Large intestine (tissue), 12 donors: ENCODE results near the gene MARCHF9. TPM values are rescaled to one million over a fixed set of nuclear protein-coding genes. Genes with fewer than 3 reads are reported as not detected.
"Not testable (repeated sequence)": the region's sequence is repeated elsewhere in the genome, so short reads cannot be mapped to it uniquely, and the experiment has no call there.

ENCODE experiments used
- DNase-seq, 2 donors: peaks; one replicate each; pipeline versions ENCODE4 v3.0.0 to v3.0.0-alpha.2; 2013
- H3K27ac ChIP-seq: one replicate; pipeline ENCODE4 v1.5.1; 2013; ENCODE audit warnings: low read length
- H3K27me3 ChIP-seq: 2 replicates; pipeline ENCODE4 v1.6.1; 2013; ENCODE audit warnings: low read length; ENCODE audit not compliant: control insufficient read depth, insufficient read depth
- H3K36me3 ChIP-seq: 2 replicates; pipeline ENCODE4 v1.6.1; 2013; ENCODE audit warnings: low read length; ENCODE audit not compliant: control insufficient read depth, insufficient read depth
- H3K4me1 ChIP-seq: one replicate; pipeline ENCODE4 v1.6.1; 2013; ENCODE audit warnings: low read length; ENCODE audit not compliant: control insufficient read depth, insufficient read depth
- H3K4me3 ChIP-seq: one replicate; pipeline ENCODE4 v1.5.1; 2013; ENCODE audit warnings: low read length
- H3K9me3 ChIP-seq: one replicate; pipeline ENCODE4 v1.6.1; 2013; ENCODE audit warnings: mild to moderate bottlenecking, low read depth, low read length, moderate library complexity; ENCODE audit not compliant: control insufficient read depth
- WGBS: methylation state at CpG from one replicate; pipeline ENCODE4 v1.1.5; 2013; ENCODE audit warnings: low lambda C conversion rate; ENCODE audit not compliant: insufficient coverage; 5-methylcytosine and 5-hydroxymethylcytosine counted together
- long read RNA-seq, 11 donors: transcript quantifications; one replicate each; lab custom pipeline, GENCODE V29; 2026
- polyA plus RNA-seq: library from polyadenylated mRNA; unstranded; fragments of 120-200 nt; gene quantifications from one replicate; pipeline ENCODE4 v1.2.1, GENCODE V29; 2013

Gene MARCHF9, protein sequence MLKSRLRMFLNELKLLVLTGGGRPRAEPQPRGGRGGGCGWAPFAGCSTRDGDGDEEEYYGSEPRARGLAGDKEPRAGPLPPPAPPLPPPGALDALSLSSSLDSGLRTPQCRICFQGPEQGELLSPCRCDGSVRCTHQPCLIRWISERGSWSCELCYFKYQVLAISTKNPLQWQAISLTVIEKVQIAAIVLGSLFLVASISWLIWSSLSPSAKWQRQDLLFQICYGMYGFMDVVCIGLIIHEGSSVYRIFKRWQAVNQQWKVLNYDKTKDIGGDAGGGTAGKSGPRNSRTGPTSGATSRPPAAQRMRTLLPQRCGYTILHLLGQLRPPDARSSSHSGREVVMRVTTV
- 28.1 TPM for polyA plus RNA-seq
- long read RNA-seq, donor 1, partial matches to known transcripts = 0 of 5 reads
- long read RNA-seq, donor 1, other reads (novel, unspliced or antisense) = 0 of 5 reads
- long read RNA-seq, donor 2, transcript MARCH9-201 (4 exons, 2,982 nt) = major isoform, 9 of 15 reads
- long read RNA-seq, donor 2, partial matches to known transcripts = 0 of 15 reads
- long read RNA-seq, donor 2, other reads (novel, unspliced or antisense) = 0 of 15 reads
- long read RNA-seq, donor 3 = 0 reads
- long read RNA-seq, donor 4, partial matches to known transcripts = 0 of 2 reads
- long read RNA-seq, donor 4, other reads (novel, unspliced or antisense) = 0 of 2 reads
- long read RNA-seq, donor 5, partial matches to known transcripts = 0 of 6 reads
- long read RNA-seq, donor 5, other reads (novel, unspliced or antisense) = 0 of 6 reads
- long read RNA-seq, donor 6, transcript MARCH9-201 (4 exons, 2,982 nt) = major isoform, 9 of 23 reads
- long read RNA-seq, donor 6, partial matches to known transcripts = 9 of 23 reads
- long read RNA-seq, donor 6, other reads (novel, unspliced or antisense) = 0 of 23 reads
- long read RNA-seq, donor 7, transcript MARCH9-201 (4 exons, 2,982 nt) = major isoform, 5 of 8 reads
- long read RNA-seq, donor 7, partial matches to known transcripts = 0 of 8 reads
- long read RNA-seq, donor 7, other reads (novel, unspliced or antisense) = 0 of 8 reads
- long read RNA-seq, donor 8, transcript MARCH9-201 (4 exons, 2,982 nt) = major isoform, 8 of 33 reads
- long read RNA-seq, donor 8, transcript MARCH9-203 (2 exons, 830 nt) = minor isoform, 7 of 33 reads
- long read RNA-seq, donor 8, partial matches to known transcripts = 16 of 33 reads
- long read RNA-seq, donor 8, other reads (novel, unspliced or antisense) = 0 of 33 reads
- long read RNA-seq, donor 9, transcript MARCH9-201 (4 exons, 2,982 nt) = major isoform, 6 of 19 reads
- long read RNA-seq, donor 9, partial matches to known transcripts = 8 of 19 reads
- long read RNA-seq, donor 9, other reads (novel, unspliced or antisense) = 0 of 19 reads
- long read RNA-seq, donor 10, transcript MARCH9-201 (4 exons, 2,982 nt) = major isoform, 17 of 23 reads
- long read RNA-seq, donor 10, transcript MARCH9-202 (2 exons, 1,668 nt) = minor isoform, 5 of 23 reads
- long read RNA-seq, donor 10, partial matches to known transcripts = 0 of 23 reads
- long read RNA-seq, donor 10, other reads (novel, unspliced or antisense) = 0 of 23 reads
- long read RNA-seq, donor 11, transcript MARCH9-201 (4 exons, 2,982 nt) = major isoform, 6 of 10 reads
- long read RNA-seq, donor 11, partial matches to known transcripts = 0 of 10 reads
- long read RNA-seq, donor 11, other reads (novel, unspliced or antisense) = 0 of 10 reads

DNA sequence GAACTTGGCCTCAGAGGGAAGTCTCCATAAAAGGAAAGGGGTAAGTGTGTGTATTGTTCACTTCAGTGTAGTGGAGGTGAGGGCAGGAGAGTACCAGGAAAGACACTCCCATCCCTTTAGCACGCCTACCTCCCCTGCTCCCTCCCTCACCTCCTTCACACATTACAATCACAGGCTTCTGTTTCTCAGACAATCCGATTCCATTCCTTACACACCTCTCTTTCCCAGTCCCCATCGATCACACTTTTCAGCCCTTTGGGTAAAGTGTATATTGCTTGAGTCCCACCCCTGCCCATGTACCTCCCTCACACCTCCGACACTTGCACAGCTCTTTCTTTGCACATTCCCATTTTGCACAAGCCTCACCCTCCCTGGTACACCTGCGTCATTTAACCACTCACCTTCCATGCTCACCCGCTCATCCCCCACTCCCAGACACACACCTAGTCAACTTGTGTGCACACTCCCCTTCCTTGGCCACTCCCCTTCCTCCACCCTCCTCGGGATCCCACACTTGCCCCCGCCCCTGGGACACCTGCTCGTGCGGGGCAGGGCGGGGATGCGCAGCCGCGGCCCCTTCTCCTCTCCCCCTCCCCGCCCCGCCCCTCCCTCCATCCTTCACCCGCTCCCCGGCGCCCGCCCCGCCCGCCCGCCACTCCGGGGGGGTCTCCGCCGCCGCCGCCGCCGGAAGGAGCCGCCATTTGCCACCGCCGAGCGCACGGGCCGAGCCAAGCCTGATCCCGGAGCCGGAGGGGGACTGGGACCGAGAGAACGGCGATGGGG lies at the start of gene MARCHF9:
Gene MARCHF9, plus strand, starts transcription at position 693 of the 783 bp plus-strand sequence. CDS start 426 bp downstream, outside the sequence.
- WGBS = 0% methylated on average over 2 of the region's 41 CpGs

DNA sequence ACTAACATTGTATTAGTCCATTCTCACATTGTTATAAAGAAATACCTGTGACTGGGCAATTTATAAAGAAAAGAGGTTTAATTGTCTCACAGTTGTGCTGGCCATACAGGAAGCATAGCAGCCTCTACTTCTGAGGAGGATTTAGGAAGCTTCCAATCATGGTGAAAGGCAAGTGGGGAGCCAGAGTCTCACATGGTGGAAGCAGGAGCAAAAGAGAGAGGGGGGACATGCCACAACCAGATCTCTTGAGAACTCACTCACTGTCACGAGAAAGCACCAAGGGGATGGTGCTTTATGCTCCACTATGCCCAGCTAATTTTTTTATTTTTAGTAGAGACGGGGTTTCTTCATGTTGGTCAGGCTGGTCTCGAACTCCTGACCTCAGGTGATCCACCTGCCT lies 47.7 kb upstream of the MARCHF9 start:
- Histone ChIP-seq H3K36me3 (peaks cover 30% of the 10 kb centered on the region), H3K4me1 (no peaks in the 10 kb centered on the region), H3K27ac (no peak overlapping the region), H3K4me3 (no peak overlapping the region), H3K9me3 (no peaks in the 10 kb centered on the region), H3K27me3 (no peaks in the 10 kb centered on the region)
- no CpG with 5 or more reads among the region's 3 CpGs for WGBS
- no peak for DNase-seq

More for the DNA sequence above, at the start of gene MARCHF9:
- Histone ChIP-seq H3K9me3 (peaks cover 3% of the 10 kb centered on the region), H3K27ac (peak within 1 kb of the TSS; percentile 91), H3K36me3 (peaks cover 30% of the 10 kb centered on the region), H3K4me1 (peaks cover 35% of the 10 kb centered on the region), H3K27me3 (no peaks in the 10 kb centered on the region), H3K4me3 (peak within 1 kb of the TSS; percentile 66)
- DNase-seq = peak; percentile 88 to 95

DNA sequence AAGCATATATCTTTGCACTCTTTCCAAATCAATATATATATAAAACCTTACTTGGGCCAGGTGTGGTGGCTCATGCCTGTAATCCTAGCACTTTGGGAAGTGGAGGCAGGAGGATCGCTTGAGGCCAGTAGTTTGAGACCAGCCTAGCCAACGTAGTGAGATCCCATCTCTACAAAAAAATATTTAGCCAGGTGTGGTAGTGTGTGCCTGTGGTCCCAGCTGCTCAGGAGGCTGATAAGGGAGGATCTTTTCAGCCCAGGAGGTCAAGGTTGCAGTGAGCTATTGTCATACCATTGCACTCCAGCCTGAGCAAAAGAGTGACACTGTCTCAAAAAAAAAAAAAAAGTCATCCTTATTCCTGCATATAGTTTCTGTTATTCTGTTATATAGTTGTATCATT lies 46.6 kb upstream of the MARCHF9 start:
- no peak overlapping the region for H3K4me3 ChIP-seq
- H3K27ac ChIP-seq = no peak overlapping the region
- H3K9me3 ChIP-seq = no peaks in the 10 kb centered on the region
- no CpG with 5 or more reads among the region's 2 CpGs for WGBS
- H3K4me1 ChIP-seq = no peaks in the 10 kb centered on the region
- H3K36me3 ChIP-seq = peaks cover 32% of the 10 kb centered on the region
- H3K27me3 ChIP-seq = no peaks in the 10 kb centered on the region
- DNase-seq = no peak

DNA sequence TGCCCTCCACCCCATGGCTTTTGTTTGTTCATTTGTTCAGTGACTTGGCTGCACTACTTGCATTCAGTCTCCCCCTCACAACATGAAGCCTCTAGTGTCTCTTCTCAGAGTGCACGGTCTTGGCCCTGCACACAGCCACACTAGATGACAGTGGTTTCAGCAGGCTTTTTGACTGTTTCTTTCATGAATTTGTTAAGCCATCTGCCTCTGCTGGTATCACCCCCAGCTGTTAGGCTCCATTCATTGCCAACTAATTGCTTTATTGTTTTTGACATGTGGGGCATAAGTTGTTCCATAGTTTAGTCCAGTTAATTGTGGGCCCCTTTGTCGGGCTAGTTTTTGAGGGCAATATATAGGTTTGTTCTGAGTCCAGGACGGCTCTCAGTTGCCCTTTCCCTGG lies 42.2 kb upstream of the MARCHF9 start:
- no peaks in the 10 kb centered on the region for H3K9me3 ChIP-seq
- H3K27ac ChIP-seq = no peak overlapping the region
- H3K36me3 ChIP-seq = peaks cover 42% of the 10 kb centered on the region
- WGBS = 100% methylated on average over 2 of the region's 3 CpGs
- no peaks in the 10 kb centered on the region for H3K4me1 ChIP-seq
- DNase-seq = no peak
- H3K27me3 ChIP-seq = no peaks in the 10 kb centered on the region
- no peak overlapping the region for H3K4me3 ChIP-seq

DNA sequence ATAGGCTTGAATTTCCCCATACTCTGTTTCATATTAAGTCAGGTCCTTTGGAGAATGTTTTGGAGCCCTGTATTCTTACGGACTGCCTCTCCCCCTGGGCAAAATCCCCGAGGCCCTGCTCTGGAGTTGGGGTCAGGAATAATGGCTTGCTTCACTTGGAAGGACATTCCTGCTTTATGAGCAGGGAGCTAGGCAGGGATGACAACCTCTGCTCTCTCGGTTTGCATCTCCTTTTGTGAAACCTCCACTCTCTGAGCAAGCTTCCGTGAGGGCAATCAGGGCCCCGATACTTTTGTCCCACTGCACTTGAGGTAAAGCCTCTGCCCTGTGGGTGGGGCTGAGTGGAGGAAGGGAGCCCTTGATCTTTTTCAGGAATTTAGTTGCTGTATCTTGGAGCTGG lies 41.7 kb upstream of the MARCHF9 start:
- no peaks in the 10 kb centered on the region for H3K4me1 ChIP-seq
- H3K36me3 ChIP-seq = peaks cover 46% of the 10 kb centered on the region
- no peaks in the 10 kb centered on the region for H3K27me3 ChIP-seq
- no peak overlapping the region for H3K4me3 ChIP-seq
- H3K9me3 ChIP-seq = no peaks in the 10 kb centered on the region
- no peak overlapping the region for H3K27ac ChIP-seq
- DNase-seq = no peak
- no CpG with 5 or more reads among the region's 5 CpGs for WGBS

DNA sequence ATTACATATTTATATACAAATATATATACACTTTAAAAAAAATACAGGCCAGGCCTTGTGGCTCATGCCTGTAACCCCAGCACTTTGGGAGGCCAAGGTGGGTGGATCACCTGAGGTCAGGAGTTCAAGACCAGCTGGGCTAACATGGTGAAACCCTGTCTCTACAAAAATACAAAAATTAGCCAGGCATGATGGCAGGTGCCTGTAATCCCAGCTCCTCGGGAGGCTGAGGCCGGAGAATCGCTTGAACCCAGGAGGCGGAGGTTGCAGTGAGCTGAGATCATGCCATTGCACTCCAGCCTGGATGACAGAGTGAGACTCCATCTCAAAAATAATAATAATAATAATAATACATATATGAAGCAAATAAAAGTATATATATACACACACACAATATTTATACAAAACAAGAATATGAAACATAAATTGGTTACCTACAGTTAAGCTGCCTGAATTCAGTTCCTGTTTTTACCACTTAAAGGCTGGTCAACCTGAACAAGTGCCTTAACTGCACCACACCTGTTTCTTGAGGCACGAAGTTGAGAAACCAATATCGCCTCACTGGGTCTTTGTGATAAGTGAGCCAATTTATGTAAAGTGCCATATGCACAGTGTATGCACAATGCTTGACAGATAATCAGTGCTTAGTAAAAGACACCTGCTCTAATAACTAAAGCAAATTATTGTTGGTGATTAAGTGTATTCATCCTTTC lies 39.7 kb upstream of the MARCHF9 start:
- not testable (repeated sequence) for H3K4me1 ChIP-seq, H3K4me3 ChIP-seq, H3K27me3 ChIP-seq, H3K9me3 ChIP-seq, H3K27ac ChIP-seq, DNase-seq
- peaks cover 62% of the 10 kb centered on the region for H3K36me3 ChIP-seq
- WGBS = no CpG with 5 or more reads among the region's 6 CpGs

DNA sequence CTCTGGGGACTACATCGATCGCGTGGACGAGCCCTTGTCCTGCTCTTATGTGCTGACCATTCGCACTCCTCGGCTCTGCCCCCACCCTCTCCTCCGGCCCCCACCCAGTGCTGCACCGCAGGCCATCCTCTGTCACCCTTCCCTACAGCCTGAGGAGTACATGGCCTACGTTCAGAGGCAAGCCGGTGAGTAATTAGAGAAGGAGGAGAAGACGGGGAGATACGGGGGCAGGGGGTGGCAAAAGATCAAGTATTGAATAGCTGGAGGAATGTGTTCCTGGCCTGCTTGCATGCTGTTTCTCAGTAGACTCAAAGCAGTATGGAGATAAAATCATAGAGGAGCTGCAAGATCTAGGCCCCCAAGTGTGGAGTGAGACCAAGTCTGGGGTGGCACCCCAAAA lies 39.1 kb upstream of the MARCHF9 start:
- no peaks in the 10 kb centered on the region for H3K4me1 ChIP-seq
- H3K36me3 ChIP-seq = peaks cover 68% of the 10 kb centered on the region
- WGBS = no CpG with 5 or more reads among the region's 12 CpGs
- no peak for DNase-seq
- H3K27ac ChIP-seq = no peak overlapping the region
- H3K4me3 ChIP-seq = no peak overlapping the region
- no peaks in the 10 kb centered on the region for H3K27me3 ChIP-seq
- H3K9me3 ChIP-seq = no peaks in the 10 kb centered on the region

DNA sequence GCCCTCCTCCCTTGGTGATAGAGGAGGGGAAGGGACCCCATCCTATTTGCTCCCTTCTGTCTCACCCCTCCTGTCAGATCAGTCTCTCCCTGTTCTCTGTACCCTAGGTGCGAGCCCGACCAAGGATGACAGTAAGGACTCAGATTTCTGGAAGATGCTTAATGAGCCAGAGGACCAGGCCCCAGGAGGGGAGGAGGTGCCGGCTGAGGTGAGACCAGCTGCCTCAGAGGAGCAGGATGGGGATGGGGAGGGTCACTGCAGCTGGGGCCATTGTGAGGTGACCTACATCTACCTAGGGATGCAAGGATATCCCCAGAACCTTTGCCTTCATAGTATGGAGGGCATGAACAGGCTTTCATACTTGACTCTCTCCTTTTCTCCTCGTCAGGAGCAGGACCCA lies 38.6 kb upstream of the MARCHF9 start:
- no CpG with 5 or more reads among the region's 4 CpGs for WGBS

More for the DNA sequence above, 38.6 kb upstream of the MARCHF9 start:
- H3K9me3 ChIP-seq = no peaks in the 10 kb centered on the region
- no peak for DNase-seq
- H3K4me3 ChIP-seq = no peak overlapping the region
- no peaks in the 10 kb centered on the region for H3K4me1 ChIP-seq
- H3K36me3 ChIP-seq = peaks cover 72% of the 10 kb centered on the region
- no peak overlapping the region for H3K27ac ChIP-seq
- no peaks in the 10 kb centered on the region for H3K27me3 ChIP-seq
